Ovary (tissue), 9 donors: Measurements from ENCODE around the gene FCRL3. TPM values are rescaled to one million over a fixed set of nuclear protein-coding genes. Genes with fewer than 3 reads are reported as not detected.

Experiments used
- DNase-seq, 5 donors: peaks; one replicate each; pipeline ENCODE4 v3.0.0-alpha.2; 2019 to 2020
- H3K27ac ChIP-seq, 2 donors: fragments of 200-600 bp; one replicate each; pipeline versions ENCODE4 v1.5.1 to v1.8.0; 2019 to 2022
- H3K27me3 ChIP-seq: fragments of 200-600 bp; one replicate; pipeline ENCODE4 v1.8.0; 2022
- H3K36me3 ChIP-seq: fragments of 200-600 bp; sonication (generic); one replicate; pipeline ENCODE4 v1.5.1; 2019
- H3K4me1 ChIP-seq: one replicate; pipeline ENCODE4 v1.8.1; 2013; ENCODE audit warnings: mild to moderate bottlenecking, moderate library complexity; ENCODE audit not compliant: insufficient read depth
- H3K4me3 ChIP-seq: fragments of 200-600 bp; sonication (generic); one replicate; pipeline ENCODE4 v1.5.1; 2017
- H3K9me3 ChIP-seq, 2 donors: fragments of 200-600 bp in 1 of 2; sonication (generic) in 1 of 2; one replicate each; pipeline versions ENCODE4 v1.5.1 to v1.8.1; 2013 to 2019; ENCODE audit warnings: mild to moderate bottlenecking in 1 of 2, moderate library complexity in 1 of 2
- EP300 ChIP-seq: sonication (generic); formaldehyde crosslinking; IDR thresholded peaks from one replicate; pipeline ENCODE4 v1.6.1; 2017; ENCODE audit warnings: antibody characterized with exemption
- POLR2A ChIP-seq: fragments of 450-650 bp; IDR thresholded peaks from one replicate; pipeline ENCODE4 v1.6.1; 2017; ENCODE audit warnings: antibody characterized with exemption, mild to moderate bottlenecking, moderate library complexity
- WGBS, 3 donors: extraction: QIAGEN DNeasy Blood & Tissue Kit in 1 of 3; methylation state at CpG; one replicate each; pipeline versions ENCODE4 v1.1.5 to v1.1.7; 2013 to 2017; 5-methylcytosine and 5-hydroxymethylcytosine counted together
- intact Hi-C, 4 donors: fragments of 100-400 bp; cut with DNase I; formaldehyde crosslinking; loops; one replicate each; pipeline versions ENCODE4 v1.11.0 to v1.15.1; 2022 to 2023
- polyA plus RNA-seq, 2 donors: library from polyadenylated mRNA; stranded (reverse); fragments of 200-250 nt in 1 of 2; fragments of 350-450 nt in 1 of 2; fragmentation: Illumina TruSeq in 1 of 2; extraction: RNeasy Lipid Tissue Mini Kit (QIAGEN cat#74804) in 1 of 2; gene quantifications; one replicate each; pipeline ENCODE4 v1.2.3, GENCODE V29; 2013 to 2014
- total RNA-seq, 7 donors: library from RNA; depleted of rRNA in 2 of 7; stranded (reverse); fragments of >200 nt in 2 of 7; fragmentation: NEBNext Ultra II Directional in 3 of 7; extraction: Animal tissue kit (Norgen Biotek cat#: 25700) in 3 of 7; gene quantifications; one replicate each; pipeline versions ENCODE4 v1.1.0 to v1.2.4, GENCODE V29; 2016 to 2023
- TF ChIP-seq, protein P1 (sequence below), 3 donors: fragments of 450-650 bp in 2 of 3; fragments of 200-600 bp in 1 of 3; IDR thresholded peaks; one replicate each; pipeline versions ENCODE4 v1.5.1 to v1.8.0; 2016 to 2022; ENCODE audit warnings: antibody characterized with exemption in 3 of 3, mild to moderate bottlenecking in 1 of 3
- donor health status: DM: no; HTN: no; CAD: no; lungs with moderate emphysema.
- donor health status: DM: no; HTN: no; CAD: no.
- donor health status: Bipolar disorder and iron deficiency.
- donor health status: DM: yes; HTN: yes; CAD: no.
- donor health status: DM: no; HTN: no; CAD: no.
- donor health status: DM: yes; HTN: yes; CAD: no.

The FCRL3 gene
- total and polyA plus RNA-seq, 9 donors, result 0.06 to 0.36 (median 0.11) TPM; not detected in 4

DNA sequence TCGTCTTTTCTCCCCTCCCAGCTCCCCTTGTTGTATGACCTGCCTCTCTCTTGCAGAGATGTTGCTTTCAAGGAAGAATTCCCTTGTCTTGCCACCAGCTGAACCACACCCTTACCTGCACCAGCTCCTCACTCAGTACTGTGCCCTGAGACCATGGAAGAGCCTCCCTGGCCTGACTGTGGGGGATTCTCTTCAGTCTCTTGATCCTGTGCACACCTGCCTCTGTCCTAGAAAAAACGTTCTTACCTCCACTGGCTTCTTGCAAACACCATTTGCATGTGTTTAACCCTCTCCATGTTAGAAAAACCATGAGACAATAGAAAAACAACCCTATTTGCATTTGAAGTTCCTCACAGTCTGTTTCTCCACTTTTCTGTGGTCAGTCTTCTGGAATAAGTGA, 59.4 kb downstream of the FCRL3 start:
- Histone ChIP-seq H3K27me3 (no peaks in the 10 kb centered on the region), H3K9me3 (no peaks in the 10 kb centered on the region), H3K4me3 (no peak overlapping the region), H3K27ac (no peak overlapping the region), H3K36me3 (no peaks in the 10 kb centered on the region), H3K4me1 (no peaks in the 10 kb centered on the region)
- 13 to 24% (median 18%) methylated on average over 2 of the region's 2 CpGs for WGBS, 3 donors
- intact Hi-C loops, result no loop called here
- no peak for DNase-seq
- TF ChIP-seq, protein P1, sequence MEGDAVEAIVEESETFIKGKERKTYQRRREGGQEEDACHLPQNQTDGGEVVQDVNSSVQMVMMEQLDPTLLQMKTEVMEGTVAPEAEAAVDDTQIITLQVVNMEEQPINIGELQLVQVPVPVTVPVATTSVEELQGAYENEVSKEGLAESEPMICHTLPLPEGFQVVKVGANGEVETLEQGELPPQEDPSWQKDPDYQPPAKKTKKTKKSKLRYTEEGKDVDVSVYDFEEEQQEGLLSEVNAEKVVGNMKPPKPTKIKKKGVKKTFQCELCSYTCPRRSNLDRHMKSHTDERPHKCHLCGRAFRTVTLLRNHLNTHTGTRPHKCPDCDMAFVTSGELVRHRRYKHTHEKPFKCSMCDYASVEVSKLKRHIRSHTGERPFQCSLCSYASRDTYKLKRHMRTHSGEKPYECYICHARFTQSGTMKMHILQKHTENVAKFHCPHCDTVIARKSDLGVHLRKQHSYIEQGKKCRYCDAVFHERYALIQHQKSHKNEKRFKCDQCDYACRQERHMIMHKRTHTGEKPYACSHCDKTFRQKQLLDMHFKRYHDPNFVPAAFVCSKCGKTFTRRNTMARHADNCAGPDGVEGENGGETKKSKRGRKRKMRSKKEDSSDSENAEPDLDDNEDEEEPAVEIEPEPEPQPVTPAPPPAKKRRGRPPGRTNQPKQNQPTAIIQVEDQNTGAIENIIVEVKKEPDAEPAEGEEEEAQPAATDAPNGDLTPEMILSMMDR (IDR thresholded peaks at IDR 0.05), result no peak
- TF ChIP-seq EP300 (no peak), POLR2A (no peak)

DNA sequence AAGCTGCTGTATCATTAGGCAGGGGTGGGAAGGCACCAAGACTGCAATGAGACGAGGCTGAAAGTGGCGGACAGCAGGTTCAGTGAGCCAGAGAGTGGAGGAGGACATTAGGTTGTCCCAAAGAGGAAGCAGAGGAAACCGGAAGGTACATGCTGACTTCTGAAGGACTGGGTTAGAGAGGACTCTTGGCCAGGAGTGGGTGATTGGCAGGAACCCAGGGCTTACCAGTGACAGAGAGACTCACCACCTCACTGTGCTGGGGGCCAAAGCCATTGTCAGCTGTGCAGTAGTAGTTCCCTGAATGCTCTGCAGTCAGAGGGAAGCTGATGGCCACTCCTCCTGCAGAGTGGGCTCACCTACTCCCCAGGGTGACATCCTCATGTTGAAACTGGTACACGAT, 60.8 kb downstream of the FCRL3 start:
- intact Hi-C loops, result no loop called here
- WGBS, 3 donors, result 43 to 54% (median 52%) methylated on average over 4 of the region's 4 CpGs

DNA sequence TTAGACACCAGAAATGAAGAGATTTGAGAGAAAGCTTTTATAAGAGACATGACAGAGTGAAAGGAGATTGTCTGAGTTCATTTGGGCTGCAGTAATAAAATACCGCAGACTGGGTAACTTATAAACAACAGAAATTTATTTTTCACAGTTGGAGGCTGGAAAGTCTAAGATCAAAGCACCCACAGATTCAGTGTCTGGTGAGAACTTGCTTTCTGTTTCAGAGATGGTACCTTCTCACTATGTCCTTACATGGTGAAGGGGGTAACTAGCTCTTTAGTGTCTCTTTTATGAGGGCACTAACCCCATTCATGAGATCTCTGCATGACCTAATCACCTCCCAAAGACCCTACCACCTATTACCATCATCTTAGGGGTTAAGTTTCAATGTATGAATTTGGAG, 71.8 kb downstream of the FCRL3 start:
- Histone ChIP-seq H3K4me3 (no peak overlapping the region), H3K27me3 (no peaks in the 10 kb centered on the region), H3K36me3 (no peaks in the 10 kb centered on the region), H3K4me1 (no peaks in the 10 kb centered on the region), H3K9me3 (no peaks in the 10 kb centered on the region), H3K27ac (no peak overlapping the region)
- WGBS, 3 donors, result 85 to 89% (median 89%) methylated on average over 1 of the region's 1 CpG
- intact Hi-C loops, result no loop called here
- no peak for DNase-seq
- TF ChIP-seq, protein P1 (IDR thresholded peaks at IDR 0.05), result no peak
- TF ChIP-seq EP300 (no peak), POLR2A (no peak)

More for the DNA sequence above, 60.8 kb downstream of the FCRL3 start:
- Histone ChIP-seq H3K4me3 (no peak overlapping the region), H3K36me3 (no peaks in the 10 kb centered on the region), H3K27me3 (no peaks in the 10 kb centered on the region), H3K27ac (no peak overlapping the region), H3K9me3 (no peaks in the 10 kb centered on the region), H3K4me1 (no peaks in the 10 kb centered on the region)
- TF ChIP-seq, protein P1 (IDR thresholded peaks at IDR 0.05), result no peak
- no peak for TF ChIP-seq POLR2A
- TF ChIP-seq EP300, result no peak
- DNase-seq, result no peak

Other genes with a start within 250 kb of the FCRL3 start
- under 1 TPM in 5 of 7 donors, not detected in 2; 0.10 to 0.60 (median 0.23) TPM for gene FCRL5, start 148.3 kb downstream of the FCRL3 start, total RNA-seq
- gene FCRL5, start 148.3 kb downstream of the FCRL3 start, polyA plus RNA-seq, result 1 to 10 TPM in 1 of 2 donors, under 1 TPM in 1; 0.16 to 1.2 TPM
- gene FCRL4, start 102.7 kb downstream of the FCRL3 start, total RNA-seq, result not detected
- gene FCRL4, start 102.7 kb downstream of the FCRL3 start, polyA plus RNA-seq, result not detected
- under 1 TPM in 1 of 7 donors, not detected in 6; 0.11 TPM for gene FCRL2, start 76.4 kb upstream of the FCRL3 start, total RNA-seq
- gene FCRL2, start 76.4 kb upstream of the FCRL3 start, polyA plus RNA-seq, result under 1 TPM in 1 of 2 donors, not detected in 1; 0.12 TPM
- under 1 TPM in 1 of 7 donors, not detected in 6; 0.65 TPM for gene FCRL1, start 119.4 kb upstream of the FCRL3 start, total RNA-seq
- under 1 TPM in 1 of 2 donors, not detected in 1; 0.08 TPM for gene FCRL1, start 119.4 kb upstream of the FCRL3 start, polyA plus RNA-seq
- gene CD5L, start 141.0 kb upstream of the FCRL3 start, total RNA-seq, result under 1 TPM in 1 of 7 donors, not detected in 6; 0.10 TPM
- gene CD5L, start 141.0 kb upstream of the FCRL3 start, polyA plus RNA-seq, result under 1 TPM in 1 of 2 donors, not detected in 1; 0.45 TPM